K562 (cell line): ENCODE results near the gene BHLHE40. TPM values are rescaled to one million over a fixed set of nuclear protein-coding genes. Genes with fewer than 3 reads are reported as not detected.

Source experiments
- ATAC-seq: fragments of 200-7000 bp; cut with Tn5 transposase; 3 replicates; pipeline ENCODE4 v1.9.1; 2020; ENCODE audit warnings: moderate library complexity
- BruUV-seq: library from RNA; stranded (reverse); fragments of 400-500 nt; replicated peaks from 2 replicates; lab custom pipeline; 2021; lab: Mats Ljungman, UMichigan
- CTCF ChIA-PET: fragments of 300-600 bp; formaldehyde crosslinking; extraction: SDS; loops from one replicate; lab custom pipeline; 2021; ENCODE audit warnings: low intra/inter-chr PET ratio; lab: Yijun Ruan, JAX
- POLR2A ChIA-PET: fragments of 300-600, 350-650 bp; sonication (Branson Sonifier 250); formaldehyde crosslinking; extraction: SDS; loops from one replicate; lab custom pipeline; 2021; ENCODE audit warnings: antibody characterized with exemption, inconsistent platforms; lab: Yijun Ruan, JAX
- DNase-seq, 4 experiments: peaks; one replicate each; pipeline versions ENCODE4 v3.0.0 to v3.0.0-alpha.2; 2011 to 2018; ENCODE audit warnings: low spot score in 3 of 4, mixed read lengths in 3 of 4; ENCODE audit errors: extremely low read depth in 1 of 4
- FAIRE-seq: peaks from 2 replicates; lab custom pipeline; 2011; peaks lifted over from hg19 to GRCh38; lab: Jason Lieb, UNC
- H2AFZ ChIP-seq: 2 replicates; pipeline ENCODE4 v1.6.0; 2011; ENCODE audit warnings: low read depth, low read length, control low read depth, inconsistent platforms
- H3K27ac ChIP-seq: fragments of 200-600 bp; 3 replicates; pipeline ENCODE4 v1.8.0; 2011; ENCODE audit warnings: low read depth, mild to moderate bottlenecking, control low read depth, inconsistent platforms, low read length, moderate library complexity, mixed read lengths; ENCODE audit errors: extremely low read depth
- H3K27me3 ChIP-seq, 2 experiments: fragments of 300-600 bp in 1 of 2; 2 replicates in 1 of 2; 3 replicates in 1 of 2; pipeline versions ENCODE4 v1.6.0 to v1.8.0; 2011; ENCODE audit warnings: inconsistent platforms in 2 of 2, low read length in 2 of 2, mild to moderate bottlenecking in 1 of 2, mixed read lengths in 1 of 2, moderate library complexity in 1 of 2; ENCODE audit not compliant: control insufficient read depth in 2 of 2, insufficient read depth in 2 of 2
- H3K36me3 ChIP-seq: fragments of 300-600 bp; 3 replicates; pipeline ENCODE4 v1.8.0; 2011; ENCODE audit warnings: mild to moderate bottlenecking, low read length, inconsistent platforms; ENCODE audit not compliant: control insufficient read depth, insufficient read depth
- H3K4me1 ChIP-seq, 2 experiments: fragments of 200-600 bp in 1 of 2; replicated peaks in 1 of 2; 2 replicates in 1 of 2; 3 replicates in 1 of 2; pipeline versions ENCODE4 v1.5.1 to v1.8.0; 2011; ENCODE audit warnings: inconsistent platforms in 2 of 2, low read length in 2 of 2, mild to moderate bottlenecking in 1 of 2, mixed read lengths in 1 of 2, moderate library complexity in 1 of 2; ENCODE audit not compliant: control insufficient read depth in 2 of 2, insufficient read depth in 2 of 2
- H3K4me2 ChIP-seq: 2 replicates; pipeline ENCODE4 v1.6.1; 2011; ENCODE audit warnings: low read length, control low read depth, inconsistent platforms, mixed read lengths; ENCODE audit not compliant: insufficient read depth
- H3K4me3 ChIP-seq: fragments of 200-600 bp; sonication (generic), shearing (Covaris generic); 2 replicates; pipeline ENCODE4 v1.5.1; 2016; ENCODE audit warnings: control low read depth, inconsistent platforms
- H3K79me2 ChIP-seq: fragments of 200-600 bp; 3 replicates; pipeline ENCODE4 v1.8.0; 2011; ENCODE audit warnings: low read length, inconsistent platforms; ENCODE audit not compliant: control insufficient read depth, insufficient read depth
- H3K9ac ChIP-seq, 2 experiments: 2 replicates each; pipeline versions ENCODE4 v1.6.0 to v1.6.1; 2011; ENCODE audit warnings: low read depth in 2 of 2, low read length in 2 of 2, control low read depth in 1 of 2, inconsistent platforms in 1 of 2, mild to moderate bottlenecking in 1 of 2, mixed read lengths in 1 of 2; ENCODE audit not compliant: insufficient read depth in 1 of 2
- H3K9me1 ChIP-seq: one replicate; pipeline ENCODE4 v1.6.0; 2011; ENCODE audit warnings: inconsistent platforms, mild to moderate bottlenecking, low read length, moderate library complexity; ENCODE audit not compliant: control insufficient read depth, insufficient read depth
- H3K9me3 ChIP-seq: replicated peaks from 2 replicates; pipeline ENCODE4 v1.5.1; 2011; ENCODE audit warnings: low read depth, low read length, inconsistent platforms; ENCODE audit not compliant: control insufficient read depth, insufficient read depth
- H4K20me1 ChIP-seq: replicated peaks from 2 replicates; pipeline ENCODE4 v1.6.1; 2011; ENCODE audit warnings: low read length, inconsistent platforms, mixed read lengths; ENCODE audit not compliant: control insufficient read depth, insufficient read depth
- EHMT2 ChIP-seq: fragments of 450-650 bp; IDR thresholded peaks from 2 replicates; pipeline ENCODE4 v1.6.1; 2018; ENCODE audit warnings: antibody characterized with exemption
- HDAC1 ChIP-seq, 2 experiments: fragments of 450-650 bp; IDR thresholded peaks; 2 replicates each; pipeline ENCODE4 v1.6.1; 2016 to 2017; ENCODE audit warnings: inconsistent platforms in 1 of 2, mild to moderate bottlenecking in 1 of 2, moderate library complexity in 1 of 2
- HDGF ChIP-seq: fragments of 450-650 bp; IDR thresholded peaks from 2 replicates; pipeline ENCODE4 v1.6.1; 2016
- MAFG ChIP-seq: fragments of 450-650 bp; conservative IDR thresholded peaks from 2 replicates; pipeline ENCODE4 v1.6.1; 2016; ENCODE audit warnings: missing genetic modification characterization, missing compliant biosample characterization
- MLLT1 ChIP-seq, 2 experiments: fragments of 450-650 bp; IDR thresholded peaks; 2 replicates each; pipeline ENCODE4 v1.6.1; 2016
- MTA3 ChIP-seq: fragments of 450-650 bp; formaldehyde crosslinking; IDR thresholded peaks from 2 replicates; pipeline ENCODE4 v1.6.1; 2017; ENCODE audit warnings: mild to moderate bottlenecking, borderline replicate concordance
- SNIP1 ChIP-seq: fragments of 450-650 bp; IDR thresholded peaks from 2 replicates; pipeline ENCODE4 v1.7.1; 2017; ENCODE audit warnings: low read depth, mild to moderate bottlenecking
- SP1 ChIP-seq: sonication (generic); formaldehyde crosslinking; IDR thresholded peaks from 2 replicates; pipeline ENCODE4 v1.8.1; 2022; ENCODE audit warnings: mild to moderate bottlenecking, missing genetic modification reagents
- THRAP3 ChIP-seq: fragments of 450-650 bp; IDR thresholded peaks from 2 replicates; pipeline ENCODE4 v1.6.1; 2016; ENCODE audit warnings: mild to moderate bottlenecking, inconsistent platforms, borderline replicate concordance
- TSC22D4 ChIP-seq: fragments of 450-650 bp; IDR thresholded peaks from 2 replicates; pipeline ENCODE4 v1.6.1; 2016; ENCODE audit warnings: missing genetic modification characterization, missing biosample characterization, control low read depth
- ZNF316 ChIP-seq: fragments of 450-650 bp; IDR thresholded peaks from 2 replicates; pipeline ENCODE4 v1.6.1; 2016
- ZNF695 ChIP-seq: fragments of 450-650 bp; formaldehyde crosslinking; IDR thresholded peaks from 2 replicates; pipeline ENCODE4 v1.4.0; 2020; ENCODE audit warnings: mild to moderate bottlenecking, moderate library complexity
- WGBS: fragments of 100-300 bp; shearing (Covaris generic); methylation state at CpG from one replicate; pipeline ENCODE4 v1.1.6; 2016; ENCODE audit warnings: low coverage, mixed read lengths; ENCODE audit not compliant: insufficient coverage; ENCODE audit errors: missing lambda C conversion rate; 5-methylcytosine and 5-hydroxymethylcytosine counted together
- in situ Hi-C: fragments of 300-500 bp; cut with MboI; formaldehyde crosslinking; loops from 4 replicates; pipeline ENCODE4 v1.15.0; 2018; ENCODE audit warnings: inconsistent platforms, mixed read lengths
- intact Hi-C: fragments of 100-400 bp; cut with micrococcal nuclease; formaldehyde crosslinking; loops from 2 replicates; pipeline ENCODE4 v1.14.2; 2022
- polyA plus RNA-seq, 8 experiments: library from polyadenylated mRNA; depleted of rRNA in 4 of 8; stranded (reverse) in 5 of 8; unstranded in 3 of 8; fragments of >200 nt; fragmentation: Nextera tagmentation in 2 of 8; fragmentation: Illumina TruSeq in 1 of 8; extraction: Ambion mirVana in 2 of 8; extraction: Trizol in 1 of 8; gene quantifications; 2 replicates each; pipeline versions ENCODE4 v1.2.1 to v1.2.3, GENCODE V29; 2011 to 2014; ENCODE audit warnings: inconsistent platforms in 1 of 8, missing spikeins in 1 of 8
- total RNA-seq, 7 experiments: library from RNA; depleted of rRNA in 6 of 7; stranded (reverse); fragments of >200 nt in 6 of 7; fragmentation: Illumina TruSeq in 2 of 7; extraction: Trizol in 2 of 7; gene quantifications; 2 replicates each; pipeline versions ENCODE4 v1.2.1 to v1.2.3, GENCODE V29; 2011 to 2021; ENCODE audit warnings: low replicate concordance in 1 of 7

BHLHE40 gene
- total and polyA plus RNA-seq, 9 of the 15 experiments (the other 6 are each of a cell fraction or from before 2014, with no cell fraction given) = 12.0 to 83.9 (median 31.4) TPM

- ATAC-seq (no peak), FAIRE-seq (no peak), DNase-seq (no peak)
- Histone ChIP-seq H3K27ac (no peak overlapping the region), H3K36me3 (no peaks in the 10 kb centered on the region), H3K4me1 (peaks cover 78 to 90% of the 10 kb centered on the region in 2 experiments), H3K4me2 (no peak overlapping the region), H3K27me3 (no peaks in the 10 kb centered on the region), H3K9me3 (no peaks in the 10 kb centered on the region), H3K9ac (no peak overlapping the region; a peak in 1 of 4 replicates), H2AFZ (peak overlapping the region; percentile 43; the same call in 1 of the 2 replicates), H3K9me1 (no peaks in the 10 kb centered on the region), H4K20me1 (no peaks in the 10 kb centered on the region), H3K79me2 (no peaks in the 10 kb centered on the region), H3K4me3 (no peak overlapping the region)
- intact Hi-C loops = no loop called here
- TF ChIP-seq HDGF (0 out of 2 replicates have a peak, but pooled peaks have one; percentile 40), MLLT1 (IDR thresholded peaks at IDR 0.05) (peak; percentile 32 to 45; a peak in 1 of 4 replicates), THRAP3 (0 out of 2 replicates have a peak, but pooled peaks have one; percentile 37), EHMT2 (0 out of 2 replicates have a peak, but pooled peaks have one; percentile 49), SP1 (no peak), SNIP1 (no peak), MTA3 (0 out of 2 replicates have a peak, but pooled peaks have one; percentile 22), HDAC1 (IDR thresholded peaks at IDR 0.05) (0 out of 4 replicates have a peak, but pooled peaks of 1 of the 2 experiments have one; percentile 13), MAFG (tag) (peak; percentile 63; the same call in 1 of the 2 replicates), ZNF316 (peak; percentile 76), ZNF695 (CRISPR knock-in tag) (no peak), TSC22D4 (tag) (no peak)
- WGBS = 70% methylated on average over 7 of the region's 7 CpGs
- BruUV-seq = no TSS peak
- in situ Hi-C loops = no loop called here
- ChIA-PET CTCF (no interaction called here), POLR2A (no interaction called here)
These were observed 35.2 kb downstream of the BHLHE40 start for GRCh38 chr3:5014391-5014790.
